Breast epithelium (tissue), 4 donors: ENCODE measurements around the gene KLHL26. TPM values are rescaled to one million over a fixed set of nuclear protein-coding genes. Genes with fewer than 3 reads are reported as not detected.

Source experiments
- DNase-seq, 2 donors: peaks; one replicate each; pipeline ENCODE4 v3.0.0-alpha.2; 2019; ENCODE audit warnings: low spot score in 2 of 2
- H3K27ac ChIP-seq, 2 donors: fragments of 200-600 bp; sonication (generic) in 1 of 2; one replicate each; pipeline ENCODE4 v1.5.1; 2016 to 2019; ENCODE audit warnings: mild to moderate bottlenecking in 1 of 2
- H3K27me3 ChIP-seq, 2 donors: fragments of 200-600 bp; sonication (generic) in 1 of 2; one replicate each; pipeline versions ENCODE4 v1.5.1 to v1.6.0; 2017 to 2019; ENCODE audit warnings: control low read depth in 1 of 2, mild to moderate bottlenecking in 1 of 2
- H3K36me3 ChIP-seq: fragments of 200-600 bp; one replicate; pipeline ENCODE4 v1.5.1; 2019
- H3K4me1 ChIP-seq, 2 donors: fragments of 200-600 bp; sonication (generic); one replicate each; pipeline ENCODE4 v1.5.1; 2016 to 2019; ENCODE audit warnings: control low read depth in 1 of 2
- H3K4me3 ChIP-seq, 3 donors: fragments of 200-600 bp; sonication (generic); 1 replicate in 2 of 3; 2 replicates in 1 of 3; pipeline ENCODE4 v1.5.1; 2016 to 2019; ENCODE audit warnings: mild to moderate bottlenecking in 3 of 3, moderate library complexity in 2 of 3
- H3K9me3 ChIP-seq, 2 donors: fragments of 200-600 bp; sonication (generic) in 1 of 2; one replicate each; pipeline ENCODE4 v1.5.1; 2016 to 2019; ENCODE audit warnings: control low read depth in 1 of 2
- CTCF ChIP-seq, 3 donors: fragments of 450-650 bp; IDR thresholded peaks; one replicate each; pipeline ENCODE4 v1.5.1; 2016 to 2017; ENCODE audit warnings: antibody characterized with exemption in 3 of 3, mild to moderate bottlenecking in 3 of 3, moderate library complexity in 3 of 3
- POLR2A ChIP-seq: fragments of 450-650 bp; IDR thresholded peaks from one replicate; pipeline ENCODE4 v1.6.1; 2016; ENCODE audit warnings: antibody characterized with exemption, mild to moderate bottlenecking, moderate library complexity
- POLR2AphosphoS5 ChIP-seq, 3 donors: sonication (generic); formaldehyde crosslinking; IDR thresholded peaks; one replicate each; pipeline ENCODE4 v1.6.1; 2017; ENCODE audit warnings: antibody characterized with exemption in 3 of 3
- intact Hi-C: fragments of 100-400 bp; cut with DNase I; formaldehyde crosslinking; loops from one replicate; pipeline ENCODE4 v1.15.1; 2023; ENCODE audit warnings: low total_unique reads
- total RNA-seq, 3 donors: library from RNA; depleted of rRNA; stranded (reverse); fragments of >200 nt; gene quantifications; one replicate each; pipeline ENCODE4 v1.1.0, GENCODE V29; 2016

The KLHL26 gene
- total RNA-seq, 3 donors from 2014 or later: 7.0 to 18.1 (median 14.7) TPM

GRCh38 chr19:18668744-18669523 is 32.1 kb downstream of the KLHL26 start:
- TF ChIP-seq POLR2A (no peak), POLR2AphosphoS5 (IDR thresholded peaks at IDR 0.05) (no peak), CTCF (IDR thresholded peaks at IDR 0.05) (no peak)
- no peak overlapping the region for H3K27ac ChIP-seq
- H3K36me3 ChIP-seq: peaks cover 4% of the 10 kb centered on the region
- H3K4me3 ChIP-seq: no peak overlapping the region
- H3K9me3 ChIP-seq: no peaks in the 10 kb centered on the region
- no peak for DNase-seq
- intact Hi-C loops: no loop called here
- no peaks in the 10 kb centered on the region for H3K4me1 ChIP-seq
- no peaks in the 10 kb centered on the region for H3K27me3 ChIP-seq

DNA sequence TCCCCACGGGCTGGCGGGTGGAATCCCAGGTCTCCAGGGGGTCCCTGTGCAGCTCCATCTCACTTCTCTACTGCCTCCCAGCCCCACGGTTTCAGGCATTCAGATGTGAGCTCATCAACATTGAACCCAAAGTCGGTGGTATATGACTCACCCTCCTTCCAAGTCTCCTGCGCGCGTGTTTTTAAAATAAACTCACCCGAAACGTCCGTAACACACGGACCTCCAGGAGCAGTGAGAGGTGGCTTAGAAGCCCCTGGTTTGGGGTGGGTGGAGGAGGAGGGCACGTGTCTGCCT is 32.6 kb downstream of the KLHL26 start:
- TF ChIP-seq CTCF (IDR thresholded peaks at IDR 0.05) (no peak), POLR2A (no peak)
- Histone ChIP-seq H3K27me3 (no peaks in the 10 kb centered on the region), H3K27ac (peak overlapping the region in 1 of 2 donors; percentile 19), H3K9me3 (no peaks in the 10 kb centered on the region), H3K4me1 (no peaks in the 10 kb centered on the region), H3K36me3 (peaks cover 4% of the 10 kb centered on the region), H3K4me3 (no peak overlapping the region)
- DNase-seq: no peak
- intact Hi-C loops: no loop called here

GRCh38 chr19:18669883-18670282 is 33.1 kb downstream of the KLHL26 start:
- intact Hi-C loops: no loop called here
- Histone ChIP-seq H3K36me3 (peaks cover 4% of the 10 kb centered on the region), H3K9me3 (no peaks in the 10 kb centered on the region), H3K27ac (peak overlapping the region in 1 of 2 donors; percentile 19), H3K4me3 (no peak overlapping the region), H3K27me3 (no peaks in the 10 kb centered on the region), H3K4me1 (no peaks in the 10 kb centered on the region)
- no peak for TF ChIP-seq POLR2A
- TF ChIP-seq POLR2AphosphoS5 (IDR thresholded peaks at IDR 0.05): no peak
- no peak for TF ChIP-seq CTCF (IDR thresholded peaks at IDR 0.05)
- DNase-seq: no peak

- no peak for DNase-seq
- Histone ChIP-seq H3K4me3 (no peak overlapping the region), H3K27ac (peak overlapping the region in 1 of 2 donors; percentile 12), H3K4me1 (no peaks in the 10 kb centered on the region), H3K9me3 (no peaks in the 10 kb centered on the region), H3K36me3 (peaks cover 4% of the 10 kb centered on the region), H3K27me3 (no peaks in the 10 kb centered on the region)
- intact Hi-C loops: no loop called here
- no peak for TF ChIP-seq CTCF (IDR thresholded peaks at IDR 0.05)
Measured at GRCh38 chr19:18670312-18670711, 33.5 kb downstream of the KLHL26 start.

DNA sequence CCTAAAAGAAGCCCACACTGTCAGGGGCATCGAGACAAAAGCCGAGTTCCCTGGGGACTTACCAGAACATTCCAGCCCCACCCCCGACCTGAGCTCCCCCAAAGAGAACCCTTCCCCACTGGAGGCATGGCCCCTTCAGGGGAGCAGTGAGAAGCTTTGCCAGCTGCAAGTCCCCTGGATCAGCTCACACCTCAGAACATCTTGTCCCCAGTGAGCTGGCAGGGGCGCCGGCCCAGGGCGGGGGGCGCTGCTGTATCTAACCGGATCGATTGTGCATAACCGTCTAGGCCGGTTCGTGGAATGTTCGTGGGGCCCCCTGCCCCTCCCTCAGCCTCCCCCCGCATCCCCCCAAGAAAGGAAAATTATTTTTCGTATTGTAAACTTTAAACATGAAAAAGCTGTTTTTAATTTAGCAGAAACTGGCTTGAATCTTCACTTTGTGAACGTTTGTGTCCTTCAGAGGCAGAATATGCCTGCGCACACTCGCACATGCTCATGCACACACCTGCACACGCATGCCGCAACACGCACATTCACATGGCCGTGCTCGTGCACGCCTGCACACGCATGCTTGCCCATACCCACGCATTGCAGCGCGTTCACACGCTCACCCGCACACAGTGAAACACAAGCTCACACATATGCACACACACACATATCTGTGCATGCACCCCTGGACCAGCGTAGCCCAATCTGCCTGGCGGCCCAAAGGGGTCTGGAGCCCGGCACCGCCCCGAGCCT is 34.6 kb downstream of the KLHL26 start:
- H3K4me3 ChIP-seq: no peak overlapping the region
- H3K27me3 ChIP-seq: no peaks in the 10 kb centered on the region
- peaks cover 4% of the 10 kb centered on the region for H3K36me3 ChIP-seq
- TF ChIP-seq CTCF (IDR thresholded peaks at IDR 0.05) (no peak), POLR2A (no peak), POLR2AphosphoS5 (IDR thresholded peaks at IDR 0.05) (peak in 1 of 3 donors; percentile 2)
- H3K9me3 ChIP-seq: no peaks in the 10 kb centered on the region
- intact Hi-C loops: no loop called here
- no peaks in the 10 kb centered on the region for H3K4me1 ChIP-seq
- DNase-seq: no peak
- peak overlapping the region in 1 of 2 donors; percentile 66 for H3K27ac ChIP-seq
